K562 (cell line): ENCODE results near the gene CACNA2D4. TPM values are rescaled to one million over a fixed set of nuclear protein-coding genes. Genes with fewer than 3 reads are reported as not detected.
A peak's percentile ranks its signal among the peaks of the same experiment; 100 is the strongest.

Experiments used
- ATAC-seq: fragments of 200-7000 bp; cut with Tn5 transposase; 3 replicates; pipeline ENCODE4 v1.9.1; 2020; ENCODE audit warnings: moderate library complexity
- BruUV-seq: library from RNA; stranded (reverse); fragments of 400-500 nt; replicated peaks from 2 replicates; lab custom pipeline; 2021; lab: Mats Ljungman, UMichigan
- CTCF ChIA-PET: fragments of 300-600 bp; formaldehyde crosslinking; extraction: SDS; loops from one replicate; lab custom pipeline; 2021; ENCODE audit warnings: low intra/inter-chr PET ratio; lab: Yijun Ruan, JAX
- POLR2A ChIA-PET: fragments of 300-600, 350-650 bp; sonication (Branson Sonifier 250); formaldehyde crosslinking; extraction: SDS; loops from one replicate; lab custom pipeline; 2021; ENCODE audit warnings: antibody characterized with exemption, inconsistent platforms; lab: Yijun Ruan, JAX
- DNase-seq, 4 experiments: peaks; one replicate each; pipeline versions ENCODE4 v3.0.0 to v3.0.0-alpha.2; 2011 to 2018; ENCODE audit warnings: low spot score in 3 of 4, mixed read lengths in 3 of 4; ENCODE audit errors: extremely low read depth in 1 of 4
- FAIRE-seq: peaks from 2 replicates; lab custom pipeline; 2011; peaks lifted over from hg19 to GRCh38; lab: Jason Lieb, UNC
- H2AFZ ChIP-seq: 2 replicates; pipeline ENCODE4 v1.6.0; 2011; ENCODE audit warnings: low read depth, low read length, control low read depth, inconsistent platforms
- H3K27ac ChIP-seq: fragments of 200-600 bp; 3 replicates; pipeline ENCODE4 v1.8.0; 2011; ENCODE audit warnings: low read depth, mild to moderate bottlenecking, control low read depth, inconsistent platforms, low read length, moderate library complexity, mixed read lengths; ENCODE audit errors: extremely low read depth
- H3K27me3 ChIP-seq, 2 experiments: fragments of 300-600 bp in 1 of 2; 2 replicates in 1 of 2; 3 replicates in 1 of 2; pipeline versions ENCODE4 v1.6.0 to v1.8.0; 2011; ENCODE audit warnings: inconsistent platforms in 2 of 2, low read length in 2 of 2, mild to moderate bottlenecking in 1 of 2, mixed read lengths in 1 of 2, moderate library complexity in 1 of 2; ENCODE audit not compliant: control insufficient read depth in 2 of 2, insufficient read depth in 2 of 2
- H3K36me3 ChIP-seq: fragments of 300-600 bp; 3 replicates; pipeline ENCODE4 v1.8.0; 2011; ENCODE audit warnings: mild to moderate bottlenecking, low read length, inconsistent platforms; ENCODE audit not compliant: control insufficient read depth, insufficient read depth
- H3K4me1 ChIP-seq, 2 experiments: fragments of 200-600 bp in 1 of 2; replicated peaks in 1 of 2; 2 replicates in 1 of 2; 3 replicates in 1 of 2; pipeline versions ENCODE4 v1.5.1 to v1.8.0; 2011; ENCODE audit warnings: inconsistent platforms in 2 of 2, low read length in 2 of 2, mild to moderate bottlenecking in 1 of 2, mixed read lengths in 1 of 2, moderate library complexity in 1 of 2; ENCODE audit not compliant: control insufficient read depth in 2 of 2, insufficient read depth in 2 of 2
- H3K4me2 ChIP-seq: 2 replicates; pipeline ENCODE4 v1.6.1; 2011; ENCODE audit warnings: low read length, control low read depth, inconsistent platforms, mixed read lengths; ENCODE audit not compliant: insufficient read depth
- H3K4me3 ChIP-seq: fragments of 200-600 bp; sonication (generic), shearing (Covaris generic); 2 replicates; pipeline ENCODE4 v1.5.1; 2016; ENCODE audit warnings: control low read depth, inconsistent platforms
- H3K79me2 ChIP-seq: fragments of 200-600 bp; 3 replicates; pipeline ENCODE4 v1.8.0; 2011; ENCODE audit warnings: low read length, inconsistent platforms; ENCODE audit not compliant: control insufficient read depth, insufficient read depth
- H3K9ac ChIP-seq, 2 experiments: 2 replicates each; pipeline versions ENCODE4 v1.6.0 to v1.6.1; 2011; ENCODE audit warnings: low read depth in 2 of 2, low read length in 2 of 2, control low read depth in 1 of 2, inconsistent platforms in 1 of 2, mild to moderate bottlenecking in 1 of 2, mixed read lengths in 1 of 2; ENCODE audit not compliant: insufficient read depth in 1 of 2
- H3K9me1 ChIP-seq: one replicate; pipeline ENCODE4 v1.6.0; 2011; ENCODE audit warnings: inconsistent platforms, mild to moderate bottlenecking, low read length, moderate library complexity; ENCODE audit not compliant: control insufficient read depth, insufficient read depth
- H3K9me3 ChIP-seq: replicated peaks from 2 replicates; pipeline ENCODE4 v1.5.1; 2011; ENCODE audit warnings: low read depth, low read length, inconsistent platforms; ENCODE audit not compliant: control insufficient read depth, insufficient read depth
- H4K20me1 ChIP-seq: replicated peaks from 2 replicates; pipeline ENCODE4 v1.6.1; 2011; ENCODE audit warnings: low read length, inconsistent platforms, mixed read lengths; ENCODE audit not compliant: control insufficient read depth, insufficient read depth
- CEBPG ChIP-seq, 3 experiments: fragments of 200-800 bp in 1 of 3; sonication (Bioruptor generic) in 1 of 3; sonication (generic) in 1 of 3; formaldehyde crosslinking in 1 of 3; IDR thresholded peaks in 2 of 3; conservative IDR thresholded peaks in 1 of 3; 2 replicates each; pipeline versions ENCODE4 v1.6.1 to v1.8.0; 2016 to 2022; ENCODE audit warnings: missing compliant biosample characterization in 2 of 3, missing genetic modification characterization in 2 of 3, mild to moderate bottlenecking in 1 of 3, missing genetic modification reagents in 1 of 3
- ELF2 ChIP-seq: fragments of 250-450 bp; sonication (Bioruptor Pico); IDR thresholded peaks from 2 replicates; pipeline ENCODE4 v1.5.0; 2021; ENCODE audit warnings: mild to moderate bottlenecking
- KAT2B ChIP-seq: IDR thresholded peaks from one replicate; pipeline ENCODE4 v1.6.1; 2012; ENCODE audit warnings: low read depth, mild to moderate bottlenecking, control low read depth, inconsistent platforms, low read length, moderate library complexity
- KLF10 ChIP-seq: fragments of 250-450 bp; sonication (Bioruptor Pico); IDR thresholded peaks from 2 replicates; pipeline ENCODE4 v1.6.1; 2021; ENCODE audit warnings: matching md5 sums
- PHB ChIP-seq: fragments of 250-450 bp; sonication (Bioruptor Pico); IDR thresholded peaks from 2 replicates; pipeline ENCODE4 v1.5.0; 2021
- RNF2 ChIP-seq: sonication (generic); IDR thresholded peaks from 2 replicates; pipeline ENCODE4 v1.6.1; 2016
- SIRT6 ChIP-seq: IDR thresholded peaks from one replicate; pipeline ENCODE4 v1.6.1; 2012; ENCODE audit warnings: low read depth, mild to moderate bottlenecking, control low read depth, inconsistent platforms, low read length, moderate library complexity
- XRCC3 ChIP-seq: fragments of 450-650 bp; IDR thresholded peaks from 2 replicates; pipeline ENCODE4 v1.6.1; 2017; ENCODE audit warnings: mild to moderate bottlenecking, moderate library complexity
- ZBTB34 ChIP-seq: fragments of 250-450 bp; sonication (Bioruptor Pico); IDR thresholded peaks from 2 replicates; pipeline ENCODE4 v1.8.0; 2021; ENCODE audit warnings: mild to moderate bottlenecking, moderate library complexity
- ZKSCAN8 ChIP-seq: fragments of 200-800 bp; sonication (Bioruptor generic); IDR thresholded peaks from 2 replicates; pipeline ENCODE4 v1.6.1; 2016; ENCODE audit warnings: missing genetic modification characterization, missing compliant biosample characterization
- ZNF3 ChIP-seq: fragments of 250-450 bp; sonication (Bioruptor Pico); IDR thresholded peaks from 2 replicates; pipeline ENCODE4 v1.5.0; 2021; ENCODE audit warnings: mild to moderate bottlenecking, moderate library complexity
- ZNF764 ChIP-seq: fragments of 250-450 bp; sonication (Bioruptor Pico); IDR thresholded peaks from 2 replicates; pipeline ENCODE4 v1.4.0; 2020; ENCODE audit warnings: low read depth, mild to moderate bottlenecking, moderate library complexity
- WGBS: fragments of 100-300 bp; shearing (Covaris generic); methylation state at CpG from one replicate; pipeline ENCODE4 v1.1.6; 2016; ENCODE audit warnings: low coverage, mixed read lengths; ENCODE audit not compliant: insufficient coverage; ENCODE audit errors: missing lambda C conversion rate; 5-methylcytosine and 5-hydroxymethylcytosine counted together
- in situ Hi-C: fragments of 300-500 bp; cut with MboI; formaldehyde crosslinking; loops from 4 replicates; pipeline ENCODE4 v1.15.0; 2018; ENCODE audit warnings: inconsistent platforms, mixed read lengths
- intact Hi-C: fragments of 100-400 bp; cut with micrococcal nuclease; formaldehyde crosslinking; loops from 2 replicates; pipeline ENCODE4 v1.14.2; 2022
- polyA plus RNA-seq, 8 experiments: library from polyadenylated mRNA; depleted of rRNA in 4 of 8; stranded (reverse) in 5 of 8; unstranded in 3 of 8; fragments of >200 nt; fragmentation: Nextera tagmentation in 2 of 8; fragmentation: Illumina TruSeq in 1 of 8; extraction: Ambion mirVana in 2 of 8; extraction: Trizol in 1 of 8; gene quantifications; 2 replicates each; pipeline versions ENCODE4 v1.2.1 to v1.2.3, GENCODE V29; 2011 to 2014; ENCODE audit warnings: inconsistent platforms in 1 of 8, missing spikeins in 1 of 8
- total RNA-seq, 7 experiments: library from RNA; depleted of rRNA in 6 of 7; stranded (reverse); fragments of >200 nt in 6 of 7; fragmentation: Illumina TruSeq in 2 of 7; extraction: Trizol in 2 of 7; gene quantifications; 2 replicates each; pipeline versions ENCODE4 v1.2.1 to v1.2.3, GENCODE V29; 2011 to 2021; ENCODE audit warnings: low replicate concordance in 1 of 7
- TF ChIP-seq, protein P1 (sequence below): fragments of 450-650 bp; formaldehyde crosslinking; IDR thresholded peaks from 2 replicates; pipeline ENCODE4 v1.4.0; 2022; ENCODE audit warnings: missing genetic modification characterization

The CACNA2D4 gene
- total and polyA plus RNA-seq, 9 of the 15 experiments (the other 6 are each of a cell fraction or from before 2014, with no cell fraction given) = 0.04 to 0.69 (median 0.40) TPM; not detected in 3

DNA sequence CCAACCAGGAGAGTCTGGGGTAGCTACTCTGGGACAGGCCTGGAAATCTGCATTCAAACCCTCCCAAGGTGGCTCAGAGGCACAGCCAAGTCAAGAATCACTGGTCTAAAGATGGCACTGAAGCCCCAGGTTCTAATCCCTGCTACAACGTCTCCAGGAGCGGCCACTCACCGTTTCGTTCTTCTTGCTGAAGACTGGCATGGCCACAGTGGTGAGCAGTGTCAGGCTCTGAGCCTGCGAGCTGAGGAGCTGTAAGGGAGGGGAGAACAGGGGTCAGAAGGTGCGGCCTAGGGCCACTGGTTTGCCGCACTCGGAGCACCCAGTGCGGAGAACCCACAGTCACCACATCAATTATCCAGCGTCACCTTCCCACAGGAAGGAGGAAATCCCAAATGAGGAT, 38.8 kb downstream of the CACNA2D4 start:
- H3K79me2 ChIP-seq = no peaks in the 10 kb centered on the region
- no peaks in the 10 kb centered on the region for H3K9me3 ChIP-seq
- H3K4me2 ChIP-seq = no peak overlapping the region
- H3K27me3 ChIP-seq = peaks cover 2 to 28% of the 10 kb centered on the region in 2 experiments; a peak in 2 of 5 replicates
- no peak overlapping the region for H2AFZ ChIP-seq
- in situ Hi-C loops (no loop called here), intact Hi-C loops (no loop called here)
- FAIRE-seq = no peak
- ChIA-PET POLR2A (interaction anchor here (0.6 kb wide), 1 partner anchor 10 kb away, joined by 3 read pairs; no protein-coding TSS in a partner anchor), CTCF (no interaction called here)
- peaks cover 5 to 8% of the 10 kb centered on the region in 2 experiments; a peak in 4 of 5 replicates for H3K4me1 ChIP-seq
- H3K4me3 ChIP-seq = no peak overlapping the region
- 29% methylated on average over 5 of the region's 10 CpGs for WGBS
- H3K27ac ChIP-seq = no peak overlapping the region
- ATAC-seq = no peak
- no peaks in the 10 kb centered on the region for H3K36me3 ChIP-seq
- H3K9me1 ChIP-seq = no peaks in the 10 kb centered on the region
- no TSS peak for BruUV-seq
- peak in 1 of 4 experiments; percentile 0 for DNase-seq
- H4K20me1 ChIP-seq = no peaks in the 10 kb centered on the region
- H3K9ac ChIP-seq = no peak overlapping the region
- TF ChIP-seq PHB (CRISPR knock-in tag) = no peak
- no peak for TF ChIP-seq ZBTB34 (CRISPR knock-in tag)
- no peak for TF ChIP-seq KLF10
- TF ChIP-seq RNF2 = no peak
- TF ChIP-seq KAT2B = no peak
- no peak for TF ChIP-seq ZNF764 (CRISPR knock-in tag)
- no peak for TF ChIP-seq SIRT6
- no peak for TF ChIP-seq ZNF3
- no peak for TF ChIP-seq ELF2 (CRISPR knock-in tag)
- TF ChIP-seq CEBPG (CRISPR knock-in tag; IDR thresholded peaks at IDR 0.05) = no peak
- TF ChIP-seq CEBPG (tag; conservative IDR thresholded peaks at IDR 0.05 in 1 of 2, IDR thresholded peaks at IDR 0.05 in 1 of 2) = no peak
- TF ChIP-seq ZKSCAN8 = no peak
- TF ChIP-seq, protein P1, sequence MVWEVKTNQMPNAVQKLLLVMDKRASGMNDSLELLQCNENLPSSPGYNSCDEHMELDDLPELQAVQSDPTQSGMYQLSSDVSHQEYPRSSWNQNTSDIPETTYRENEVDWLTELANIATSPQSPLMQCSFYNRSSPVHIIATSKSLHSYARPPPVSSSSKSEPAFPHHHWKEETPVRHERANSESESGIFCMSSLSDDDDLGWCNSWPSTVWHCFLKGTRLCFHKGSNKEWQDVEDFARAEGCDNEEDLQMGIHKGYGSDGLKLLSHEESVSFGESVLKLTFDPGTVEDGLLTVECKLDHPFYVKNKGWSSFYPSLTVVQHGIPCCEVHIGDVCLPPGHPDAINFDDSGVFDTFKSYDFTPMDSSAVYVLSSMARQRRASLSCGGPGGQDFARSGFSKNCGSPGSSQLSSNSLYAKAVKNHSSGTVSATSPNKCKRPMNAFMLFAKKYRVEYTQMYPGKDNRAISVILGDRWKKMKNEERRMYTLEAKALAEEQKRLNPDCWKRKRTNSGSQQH = no peak
- no peak for TF ChIP-seq XRCC3
